GM06990 (cell line): Measurements from ENCODE around the gene DCAF11.
A peak's percentile ranks its signal among the peaks of the same experiment; 100 is the strongest.

Experiments used
- DNase-seq: peaks from one replicate; pipeline ENCODE4 v3.0.0-alpha.2; 2011; ENCODE audit not compliant: insufficient read length; ENCODE audit errors: extremely low read depth
- H3K27me3 ChIP-seq: replicated peaks from 2 replicates; pipeline ENCODE4 v1.6.0; 2011; ENCODE audit warnings: low read length; ENCODE audit not compliant: control insufficient read depth, insufficient read depth
- H3K36me3 ChIP-seq: 2 replicates; pipeline ENCODE4 v1.5.1; 2011; ENCODE audit warnings: low read length; ENCODE audit not compliant: control insufficient read depth, insufficient read depth
- H3K4me3 ChIP-seq: replicated peaks from 2 replicates; pipeline ENCODE4 v1.5.1; 2011; ENCODE audit warnings: low read depth, mild to moderate bottlenecking, control low read depth, low read length
- TF ChIP-seq, protein P1 (sequence below): IDR thresholded peaks from 2 replicates; pipeline ENCODE4 v1.5.1; 2011; ENCODE audit warnings: low read length, control low read depth, mild to moderate bottlenecking, inconsistent platforms; ENCODE audit not compliant: insufficient read depth, poor library complexity, severe bottlenecking

Gene DCAF11

GRCh38 chr14:24172871-24173281 is 58.3 kb downstream of the DCAF11 start:
- Histone ChIP-seq H3K27me3 (no peaks in the 10 kb centered on the region), H3K36me3 (peaks cover 23% of the 10 kb centered on the region), H3K4me3 (peak overlapping the region; percentile 68)
- TF ChIP-seq, protein P1, sequence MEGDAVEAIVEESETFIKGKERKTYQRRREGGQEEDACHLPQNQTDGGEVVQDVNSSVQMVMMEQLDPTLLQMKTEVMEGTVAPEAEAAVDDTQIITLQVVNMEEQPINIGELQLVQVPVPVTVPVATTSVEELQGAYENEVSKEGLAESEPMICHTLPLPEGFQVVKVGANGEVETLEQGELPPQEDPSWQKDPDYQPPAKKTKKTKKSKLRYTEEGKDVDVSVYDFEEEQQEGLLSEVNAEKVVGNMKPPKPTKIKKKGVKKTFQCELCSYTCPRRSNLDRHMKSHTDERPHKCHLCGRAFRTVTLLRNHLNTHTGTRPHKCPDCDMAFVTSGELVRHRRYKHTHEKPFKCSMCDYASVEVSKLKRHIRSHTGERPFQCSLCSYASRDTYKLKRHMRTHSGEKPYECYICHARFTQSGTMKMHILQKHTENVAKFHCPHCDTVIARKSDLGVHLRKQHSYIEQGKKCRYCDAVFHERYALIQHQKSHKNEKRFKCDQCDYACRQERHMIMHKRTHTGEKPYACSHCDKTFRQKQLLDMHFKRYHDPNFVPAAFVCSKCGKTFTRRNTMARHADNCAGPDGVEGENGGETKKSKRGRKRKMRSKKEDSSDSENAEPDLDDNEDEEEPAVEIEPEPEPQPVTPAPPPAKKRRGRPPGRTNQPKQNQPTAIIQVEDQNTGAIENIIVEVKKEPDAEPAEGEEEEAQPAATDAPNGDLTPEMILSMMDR = no peak
- no peak for DNase-seq
